LHCN-M2 (cell line): ENCODE results near the gene GRID1. TPM values are rescaled to one million over a fixed set of nuclear protein-coding genes. Genes with fewer than 3 reads are reported as not detected.
"Not testable (repeated sequence)": the region's sequence is repeated elsewhere in the genome, so short reads cannot be mapped to it uniquely, and the experiment has no call there.

Experiments
- DNase-seq: peaks from one replicate; pipeline ENCODE4 v3.0.0-alpha.2; 2012; ENCODE audit warnings: low read depth
- total RNA-seq: library from RNA; depleted of rRNA; stranded (reverse); fragments of >200 nt; gene quantifications from 2 replicates; pipeline ENCODE4 v1.2.3, GENCODE V29; 2014

GRID1 gene
- total RNA-seq, 1 experiment from 2014 or later = not detected

DNA sequence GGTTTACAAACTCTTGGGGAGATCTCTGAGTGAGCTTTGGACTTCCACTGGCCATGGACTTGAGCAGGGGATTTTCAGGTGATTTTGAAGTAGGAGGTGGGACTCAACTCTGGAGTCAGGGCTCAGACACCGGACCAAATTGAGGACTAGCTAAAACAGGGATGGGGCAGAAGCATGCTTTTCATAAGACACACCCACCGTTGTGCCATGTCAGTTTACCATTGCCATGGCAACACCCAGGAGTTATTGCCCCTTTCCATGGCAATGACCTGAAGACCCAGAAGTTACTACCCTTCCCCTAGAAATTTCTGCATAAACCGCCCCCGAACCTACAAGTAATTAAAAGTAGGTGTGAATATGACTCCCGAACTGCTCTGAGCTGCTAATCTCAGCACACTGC is 320.7 kb downstream of the GRID1 start:
- DNase-seq = no peak

GRCh38 chr10:86044029-86044428 is 322.6 kb downstream of the GRID1 start:
- DNase-seq = no peak

DNA sequence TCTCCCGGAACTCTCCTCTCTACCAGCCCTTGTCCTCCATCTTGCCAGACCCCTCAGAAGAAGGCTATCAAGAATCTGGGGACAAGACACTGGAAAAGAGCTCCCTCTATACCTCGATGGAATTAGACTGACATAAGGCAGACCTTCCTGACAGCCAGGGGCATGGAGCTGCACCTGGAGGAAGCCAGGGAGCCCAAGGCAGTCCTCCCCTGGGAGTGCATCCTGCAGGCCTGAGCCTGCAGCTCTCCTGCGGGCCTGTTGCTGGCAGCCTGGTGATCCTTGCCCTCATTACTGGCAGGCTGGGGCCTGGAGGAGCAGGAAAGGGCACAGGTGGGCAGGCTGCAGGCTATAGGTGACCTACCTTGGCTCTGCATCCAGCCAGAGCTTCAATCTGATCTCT is 323.4 kb downstream of the GRID1 start:
- no peak for DNase-seq

DNA sequence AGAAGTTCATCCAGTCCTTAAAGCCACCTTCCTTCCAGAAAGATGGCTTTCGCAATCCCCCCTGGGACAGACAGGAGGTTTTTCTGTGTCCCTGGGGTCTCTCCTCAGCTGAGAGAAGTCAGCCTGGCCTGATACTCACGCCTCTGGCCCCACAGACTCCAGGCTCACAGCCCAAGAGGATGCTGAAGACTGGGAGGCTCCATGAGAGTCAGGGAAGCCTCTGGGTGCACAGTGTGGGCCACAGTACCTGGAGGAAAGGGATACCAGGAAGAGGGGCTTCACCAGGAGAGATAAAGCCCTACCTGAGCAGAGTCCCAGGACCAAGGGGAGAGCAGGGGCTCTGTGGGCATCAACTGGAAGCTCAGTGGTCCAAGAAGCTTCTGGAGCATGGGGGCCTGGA is 324.4 kb downstream of the GRID1 start:
- DNase-seq = no peak

DNA sequence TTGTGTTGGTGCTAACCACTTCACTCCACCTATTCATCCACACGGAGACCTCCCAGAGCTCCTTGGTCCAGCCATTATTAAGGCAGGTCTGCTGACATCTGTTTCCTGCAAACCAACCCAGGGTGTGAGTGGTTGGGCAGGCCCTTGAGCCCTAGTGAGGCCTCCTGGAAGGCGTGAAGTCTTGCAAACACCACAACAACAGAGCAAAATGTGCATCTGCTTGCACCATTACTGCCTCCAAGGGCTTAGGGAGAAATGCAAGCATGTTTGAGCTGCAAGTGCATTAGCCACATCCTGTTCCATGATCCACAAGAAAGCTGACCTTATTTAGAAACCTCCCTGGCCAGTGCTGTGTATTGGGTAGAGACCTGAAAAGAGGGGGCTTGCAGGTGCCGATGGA is 325.5 kb downstream of the GRID1 start:
- DNase-seq = no peak

DNA sequence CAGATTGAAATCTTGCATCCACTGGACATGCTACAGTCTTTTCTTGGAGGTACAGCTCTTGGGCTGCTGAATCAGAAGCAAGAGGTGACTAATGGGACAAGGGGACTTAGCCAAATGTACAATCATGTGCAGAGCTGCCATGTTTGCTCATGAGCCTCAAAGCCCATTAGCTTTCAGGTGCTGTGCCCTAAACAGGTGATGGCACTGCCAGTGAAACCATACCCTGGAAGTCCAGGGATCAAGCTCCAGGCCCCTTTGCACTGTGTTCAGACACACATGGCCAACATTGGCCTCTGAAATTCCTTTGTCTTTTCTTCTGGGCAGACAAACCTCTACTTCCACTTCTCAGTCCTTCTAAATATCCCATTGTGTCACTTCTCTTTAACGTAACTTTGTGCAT is 328.2 kb downstream of the GRID1 start:
- no peak for DNase-seq

DNA sequence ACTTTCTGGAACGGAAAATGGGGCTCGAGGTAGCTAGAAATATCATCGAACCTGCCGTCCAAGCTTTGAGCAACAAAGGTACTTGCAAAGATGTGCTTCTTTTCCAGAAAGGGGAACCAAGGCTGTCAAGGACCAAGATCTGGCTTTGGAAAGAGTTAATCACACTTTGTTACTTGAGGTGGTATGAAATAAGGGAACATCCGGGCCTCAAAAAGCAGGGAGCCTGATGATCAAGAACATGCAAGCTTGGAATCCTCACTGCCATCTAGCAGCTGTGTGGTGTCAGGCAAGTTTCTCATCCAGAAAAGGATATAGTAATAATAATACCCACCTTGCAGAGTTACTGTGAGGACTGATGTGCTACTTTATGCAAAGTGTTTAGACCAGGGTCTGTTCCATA is 329.5 kb downstream of the GRID1 start:
- no peak for DNase-seq

DNA sequence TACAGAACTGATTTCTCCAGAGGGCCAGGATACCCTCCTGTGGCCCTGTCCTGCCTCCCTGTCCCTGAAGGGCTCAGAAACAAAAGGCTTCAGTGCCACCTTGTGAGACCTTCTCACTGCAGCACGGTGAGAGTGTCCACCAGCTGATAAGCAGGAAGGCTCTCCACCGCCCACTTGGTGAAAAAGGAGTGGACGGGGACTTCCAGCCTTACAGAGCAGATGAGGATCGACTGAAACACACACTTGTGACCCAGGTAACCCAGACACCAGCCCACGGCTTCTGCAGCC is 330.1 kb downstream of the GRID1 start:
- no peak for DNase-seq

DNA sequence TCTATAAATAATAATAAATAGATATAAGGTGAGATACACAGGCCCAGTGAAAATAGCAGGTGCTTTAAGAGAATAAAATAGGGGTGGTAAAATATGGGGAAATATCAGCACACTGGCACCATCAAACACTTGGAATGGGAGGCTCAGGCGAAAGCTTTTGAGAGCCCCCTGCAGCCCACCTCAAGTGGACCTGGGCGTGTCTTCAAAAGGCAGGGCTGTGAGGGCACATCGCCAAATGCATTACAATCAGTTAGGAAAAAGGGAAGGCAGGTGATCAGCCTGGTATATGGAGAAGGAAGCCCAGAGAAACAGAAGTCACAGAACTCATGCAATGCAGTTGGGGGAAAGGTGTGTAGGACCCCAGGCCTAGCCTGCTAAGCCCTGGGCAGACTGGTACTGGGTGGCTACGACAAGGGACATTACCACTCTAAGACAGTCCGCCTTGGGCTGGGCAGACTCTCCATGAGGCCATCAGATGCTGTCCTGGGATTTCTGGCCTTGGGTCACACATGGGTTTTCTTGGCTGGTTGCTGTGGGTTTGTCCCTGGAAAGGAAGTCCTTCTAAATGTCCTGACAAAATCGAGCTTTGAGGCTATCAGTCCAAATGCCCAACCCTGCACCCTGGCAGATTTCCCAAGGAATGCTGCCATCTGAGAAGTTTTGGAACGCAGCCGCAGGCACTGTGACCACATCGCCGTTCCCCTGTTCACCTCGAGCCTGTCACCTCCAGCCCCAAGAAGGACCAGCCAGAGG is 330.6 kb downstream of the GRID1 start:
- no peak for DNase-seq

DNA sequence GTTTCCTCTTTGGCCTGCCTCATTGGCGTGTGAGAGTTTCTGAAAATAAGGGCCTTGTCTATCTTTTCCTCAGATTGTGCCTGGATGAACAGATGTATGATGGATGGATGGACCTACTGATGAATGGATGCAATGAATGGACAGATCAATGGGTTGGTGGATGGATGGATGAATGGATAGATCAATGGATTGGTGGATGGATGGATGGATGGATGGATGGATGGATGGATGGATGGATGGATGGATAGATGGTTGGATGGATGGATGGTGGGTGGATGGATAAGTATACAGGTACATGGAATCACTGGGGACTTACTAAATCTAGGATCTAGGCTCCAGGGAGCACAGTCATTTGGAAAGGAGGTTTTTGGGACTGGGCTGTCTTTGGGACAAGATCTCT is 331.9 kb downstream of the GRID1 start:
- no peak for DNase-seq

DNA sequence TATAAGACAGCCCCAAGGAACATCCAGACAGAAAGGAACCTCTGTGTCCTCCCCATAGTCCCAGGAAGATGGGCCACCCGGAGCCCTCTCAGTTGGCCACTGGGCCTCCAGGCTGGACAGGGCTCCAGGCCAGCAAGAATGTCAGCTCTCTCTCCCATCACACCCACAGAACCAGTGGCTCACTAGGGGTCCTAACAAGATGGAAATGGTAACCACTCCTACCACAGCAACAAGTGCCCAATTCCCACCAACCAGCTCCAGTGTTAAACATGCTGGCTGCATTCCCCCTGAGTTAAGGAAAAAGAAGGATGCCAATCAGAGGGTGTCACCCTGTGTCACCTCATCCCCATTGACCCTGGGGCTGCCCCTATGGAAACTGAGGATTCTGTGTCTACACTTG is 333.0 kb downstream of the GRID1 start:
- DNase-seq = no peak

GRCh38 chr10:86032087-86032486 is 334.5 kb downstream of the GRID1 start:
- DNase-seq = not testable (repeated sequence)

DNA sequence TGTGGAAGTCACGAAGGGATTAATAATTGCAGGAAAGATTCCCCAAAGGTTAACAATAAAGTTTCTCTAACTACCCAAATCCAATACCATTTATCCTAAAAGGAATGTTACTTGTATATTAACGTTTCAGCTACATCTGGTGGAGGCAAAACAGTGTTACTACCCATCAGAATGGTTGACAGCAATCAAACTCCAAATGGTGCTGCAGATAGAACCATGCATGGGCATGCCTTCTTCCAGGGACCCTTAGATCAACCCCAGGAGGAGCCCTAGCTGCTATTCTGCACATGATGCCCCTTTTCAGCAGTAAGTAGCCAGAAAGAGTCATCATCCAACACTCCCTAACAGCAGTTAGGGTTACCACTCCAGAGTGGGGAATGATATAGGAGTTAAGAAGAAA is 336.3 kb downstream of the GRID1 start:
- DNase-seq = no peak

GRCh38 chr10:86027346-86027745 is 339.2 kb downstream of the GRID1 start:
- DNase-seq = no peak

DNA sequence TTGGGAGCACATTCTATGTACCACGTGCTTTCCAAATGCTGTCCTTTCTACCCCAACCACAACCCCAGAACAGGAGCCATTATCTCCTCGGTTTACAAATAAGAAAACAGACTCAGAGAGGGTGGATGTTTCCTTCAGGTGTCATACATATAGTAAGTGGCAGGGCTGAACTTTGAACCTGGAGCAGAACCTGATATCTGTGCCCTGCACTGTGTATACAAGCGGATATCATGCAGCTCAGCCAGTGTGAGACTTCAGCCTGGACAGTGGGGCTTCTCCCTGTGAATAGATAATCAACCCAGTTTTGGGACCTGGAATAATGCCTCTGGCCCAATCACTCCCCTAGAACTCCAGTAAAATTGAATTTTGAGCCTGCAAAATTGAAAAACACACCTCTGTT is 341.1 kb downstream of the GRID1 start:
- DNase-seq = no peak

DNA sequence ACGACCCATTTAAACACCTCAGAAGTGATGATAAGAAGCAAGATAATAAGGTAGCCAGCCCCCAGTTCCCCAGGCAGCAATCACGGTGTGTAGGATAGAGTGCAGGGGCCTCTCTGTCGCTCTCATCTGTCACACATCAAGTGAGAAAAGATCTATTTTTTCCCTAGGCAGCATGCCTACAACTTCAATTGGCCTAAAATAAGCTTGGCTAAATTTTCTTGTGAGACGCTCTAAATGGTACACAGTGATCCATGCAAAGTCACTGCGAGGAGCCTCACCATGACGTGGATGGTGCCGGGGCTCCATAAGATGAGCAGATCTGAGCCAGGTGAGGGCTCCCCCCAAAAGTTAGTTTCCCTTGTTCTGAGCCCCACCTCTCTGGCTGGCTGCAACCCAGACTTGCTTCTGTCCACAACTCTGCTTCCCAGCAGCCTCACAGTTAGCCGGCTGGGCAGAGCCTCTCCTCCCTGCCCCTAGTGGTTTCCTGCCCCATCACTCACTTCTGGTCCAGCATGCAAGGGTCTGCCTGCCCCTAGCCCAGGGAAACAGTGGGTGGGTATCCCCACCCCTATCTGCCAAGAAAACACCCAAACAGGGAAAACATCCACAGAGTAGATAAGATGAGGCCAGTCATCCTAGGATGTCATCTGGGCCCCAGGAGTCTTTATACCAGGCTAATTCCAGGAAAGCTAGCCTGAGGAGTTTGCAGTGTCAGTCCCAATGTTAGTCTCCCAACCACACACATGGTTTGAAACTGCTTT is 342.1 kb downstream of the GRID1 start:
- DNase-seq = no peak

- DNase-seq = no peak
Observed at GRCh38 chr10:86023931-86024280, 342.7 kb downstream of the GRID1 start.

DNA sequence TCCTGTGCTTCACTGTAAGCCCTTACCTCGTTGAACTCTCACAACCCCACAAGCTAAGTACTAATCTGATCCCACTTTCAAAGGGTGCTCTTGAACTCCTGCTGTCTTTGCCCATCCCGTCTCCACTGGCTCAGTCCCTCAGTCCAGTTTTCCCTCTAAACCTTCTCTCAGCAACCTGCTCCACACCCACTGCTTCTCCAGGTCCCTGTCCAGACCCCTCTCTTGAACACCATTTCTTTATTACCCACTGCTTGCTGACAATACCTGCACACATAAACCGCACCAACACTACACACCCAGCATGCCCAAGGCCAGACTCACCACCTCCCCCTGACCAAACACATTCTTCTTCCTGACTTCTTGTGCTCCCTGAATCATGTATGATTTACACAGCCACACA is 343.3 kb downstream of the GRID1 start:
- DNase-seq = no peak

DNA sequence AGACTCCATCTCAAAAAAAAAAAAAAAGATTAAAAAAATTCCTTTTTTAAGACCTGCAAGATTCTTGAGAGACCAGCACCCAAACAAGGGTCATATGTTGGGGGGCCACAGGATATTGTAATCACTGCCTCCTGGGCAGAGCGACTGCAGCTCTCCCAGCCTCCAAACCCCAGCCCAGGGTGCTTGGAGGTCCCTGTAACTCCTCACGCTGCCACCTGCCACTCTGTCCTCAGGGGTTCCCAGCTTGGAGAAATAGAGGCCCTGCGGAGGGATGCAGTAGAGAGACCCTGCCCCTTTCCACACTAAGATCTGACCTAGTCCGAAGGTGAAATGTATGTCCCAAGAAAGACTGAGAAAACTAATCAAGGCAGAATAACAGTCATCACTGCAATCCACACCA is 343.7 kb downstream of the GRID1 start:
- DNase-seq = no peak

GRCh38 chr10:86020134-86020533 is 346.5 kb downstream of the GRID1 start:
- no peak for DNase-seq

GRCh38 chr10:86019141-86019540 is 347.5 kb downstream of the GRID1 start:
- no peak for DNase-seq

DNA sequence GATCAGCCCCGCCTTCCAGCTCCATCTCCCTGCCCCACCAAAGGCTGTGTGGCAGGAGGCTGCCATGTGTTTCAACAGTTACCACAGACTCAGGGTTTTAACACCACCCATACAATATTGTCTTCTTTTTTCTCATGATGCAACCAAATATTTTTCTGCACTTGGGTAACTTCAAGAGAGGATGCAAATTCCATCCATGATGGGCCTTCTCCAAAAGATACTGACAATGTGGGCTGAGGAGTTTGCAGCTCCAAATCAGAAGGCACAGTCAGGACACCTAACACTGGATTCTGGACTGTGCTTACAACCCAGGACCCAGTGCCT is 347.9 kb downstream of the GRID1 start:
- no peak for DNase-seq

DNA sequence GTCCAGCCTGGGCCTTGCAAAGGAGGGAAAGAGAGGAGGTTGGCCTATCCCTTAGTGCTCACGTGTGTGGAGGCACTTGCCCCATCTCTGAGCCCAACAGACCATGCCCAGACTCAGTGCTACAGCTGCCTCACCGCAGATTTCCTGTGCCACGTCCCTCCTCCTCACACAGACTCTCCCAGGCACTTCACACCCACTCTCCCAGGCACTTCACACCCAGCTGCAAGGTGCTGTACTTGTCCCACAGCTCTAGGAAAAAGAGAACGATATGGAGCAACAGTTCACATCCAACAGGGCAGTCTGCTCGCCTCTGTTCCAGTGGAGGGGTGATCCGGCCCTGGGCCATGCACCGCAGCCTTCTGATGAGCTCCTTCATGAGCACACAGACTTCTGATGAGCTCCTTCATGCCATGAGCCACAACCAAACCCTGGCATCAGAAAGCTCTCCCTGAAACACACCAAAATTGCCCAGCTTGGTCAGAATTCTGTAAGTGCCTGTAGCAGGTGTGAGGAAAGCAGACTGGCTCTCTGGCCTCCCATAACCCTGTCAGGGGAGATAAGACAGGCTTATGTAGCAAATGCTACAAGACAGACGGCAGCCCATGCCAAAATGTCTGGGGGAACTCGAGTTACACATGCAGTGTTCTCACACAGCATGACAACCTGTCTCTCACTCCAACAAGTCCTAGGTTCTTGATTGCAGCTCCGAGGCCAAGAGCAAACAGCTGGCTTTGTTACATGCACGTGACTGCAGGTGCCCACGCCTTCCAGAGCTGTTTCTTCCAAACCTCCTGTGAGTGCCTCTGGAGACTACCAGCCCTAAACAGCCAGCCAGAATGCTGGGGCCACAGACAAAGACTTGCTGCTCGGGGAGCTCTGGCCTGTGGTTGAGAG is 348.5 kb downstream of the GRID1 start:
- no peak for DNase-seq
